Neutrophil (primary cell): ENCODE results near the gene TUFT1.

Experiments
- H3K27ac ChIP-seq: fragments of 200-600 bp; sonication (generic); 2 replicates; pipeline ENCODE4 v1.5.1; 2016; ENCODE audit warnings: mild to moderate bottlenecking, moderate library complexity
- H3K27me3 ChIP-seq: fragments of 200-600 bp; sonication (generic); 2 replicates; pipeline ENCODE4 v1.6.0; 2016; ENCODE audit warnings: mild to moderate bottlenecking
- H3K36me3 ChIP-seq: fragments of 200-600 bp; sonication (generic); 2 replicates; pipeline ENCODE4 v1.5.1; 2017
- H3K4me1 ChIP-seq, 2 experiments: fragments of 200-600 bp in 1 of 2; sonication (generic) in 1 of 2; 1 replicate in 1 of 2; 2 replicates in 1 of 2; pipeline versions ENCODE4 v1.5.1 to v1.6.1; 2013 to 2016; ENCODE audit warnings: low read depth in 1 of 2, low read length in 1 of 2, mild to moderate bottlenecking in 1 of 2, moderate library complexity in 1 of 2; ENCODE audit not compliant: control insufficient read depth in 1 of 2, insufficient read depth in 1 of 2
- H3K4me3 ChIP-seq, 2 experiments: fragments of 200-600 bp in 1 of 2; sonication (generic) in 1 of 2; 1 replicate in 1 of 2; 2 replicates in 1 of 2; pipeline ENCODE4 v1.5.1; 2013 to 2016; ENCODE audit warnings: low read depth in 1 of 2, low read length in 1 of 2, mild to moderate bottlenecking in 1 of 2, moderate library complexity in 1 of 2
- H3K9me3 ChIP-seq: fragments of 200-600 bp; sonication (generic); 2 replicates; pipeline ENCODE4 v1.5.1; 2016
- TF ChIP-seq, protein P1 (sequence below): fragments of 200-600 bp; sonication (generic); IDR thresholded peaks from 2 replicates; pipeline ENCODE4 v1.5.1; 2016; ENCODE audit warnings: antibody characterized with exemption

TUFT1 gene

DNA sequence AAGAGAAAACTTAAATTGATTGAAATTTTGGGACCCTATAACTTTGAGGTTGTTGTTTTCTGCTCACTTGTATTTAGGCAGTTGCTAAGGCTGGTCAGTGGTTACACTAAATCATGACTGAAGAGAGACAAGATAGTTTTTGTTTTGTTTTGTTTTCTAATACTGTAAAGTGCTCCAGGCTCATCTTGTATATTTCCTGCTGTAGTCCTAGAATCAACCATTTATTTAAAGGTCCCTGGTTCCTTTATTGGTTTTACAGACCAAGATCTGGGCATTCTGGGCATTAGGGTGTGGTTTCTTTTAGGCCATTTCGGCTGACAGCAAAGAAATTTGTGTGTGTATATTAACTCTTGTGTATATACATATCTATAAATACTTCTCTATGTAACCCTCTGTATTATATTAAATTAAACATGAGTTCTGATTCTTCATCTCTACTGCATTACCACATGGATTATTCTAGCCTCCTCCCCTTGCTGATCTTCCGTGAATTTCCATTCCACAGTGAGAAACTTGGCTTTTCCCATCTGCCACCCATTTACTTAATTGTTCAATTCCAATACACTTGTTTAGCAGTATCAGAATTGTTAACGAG, 86.7 kb downstream of the TUFT1 start:
- Histone ChIP-seq H3K27ac (peak overlapping the region; percentile 11), H3K4me3 (no peak overlapping the region)
- TF ChIP-seq, protein P1, sequence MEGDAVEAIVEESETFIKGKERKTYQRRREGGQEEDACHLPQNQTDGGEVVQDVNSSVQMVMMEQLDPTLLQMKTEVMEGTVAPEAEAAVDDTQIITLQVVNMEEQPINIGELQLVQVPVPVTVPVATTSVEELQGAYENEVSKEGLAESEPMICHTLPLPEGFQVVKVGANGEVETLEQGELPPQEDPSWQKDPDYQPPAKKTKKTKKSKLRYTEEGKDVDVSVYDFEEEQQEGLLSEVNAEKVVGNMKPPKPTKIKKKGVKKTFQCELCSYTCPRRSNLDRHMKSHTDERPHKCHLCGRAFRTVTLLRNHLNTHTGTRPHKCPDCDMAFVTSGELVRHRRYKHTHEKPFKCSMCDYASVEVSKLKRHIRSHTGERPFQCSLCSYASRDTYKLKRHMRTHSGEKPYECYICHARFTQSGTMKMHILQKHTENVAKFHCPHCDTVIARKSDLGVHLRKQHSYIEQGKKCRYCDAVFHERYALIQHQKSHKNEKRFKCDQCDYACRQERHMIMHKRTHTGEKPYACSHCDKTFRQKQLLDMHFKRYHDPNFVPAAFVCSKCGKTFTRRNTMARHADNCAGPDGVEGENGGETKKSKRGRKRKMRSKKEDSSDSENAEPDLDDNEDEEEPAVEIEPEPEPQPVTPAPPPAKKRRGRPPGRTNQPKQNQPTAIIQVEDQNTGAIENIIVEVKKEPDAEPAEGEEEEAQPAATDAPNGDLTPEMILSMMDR: no peak

DNA sequence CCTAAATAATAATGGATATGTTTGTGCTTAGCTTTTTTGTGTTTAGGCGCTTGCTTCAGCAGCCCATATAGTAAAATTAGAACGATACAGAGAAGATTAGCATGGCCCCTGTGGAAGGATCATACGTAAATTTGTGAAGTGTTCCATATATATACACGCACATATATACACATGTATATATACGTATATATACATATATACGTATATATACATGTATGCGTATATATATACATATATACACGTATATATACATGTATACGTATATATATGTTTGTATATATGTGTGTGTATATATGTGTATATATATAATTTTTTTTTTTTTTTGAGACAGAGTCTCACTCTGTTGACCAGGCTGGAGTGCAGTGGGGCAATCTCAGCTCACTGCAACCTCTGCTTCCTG, 89.2 kb downstream of the TUFT1 start:
- Histone ChIP-seq H3K27me3 (no peaks in the 10 kb centered on the region), H3K4me3 (no peak overlapping the region), H3K36me3 (peaks cover 6% of the 10 kb centered on the region), H3K9me3 (no peaks in the 10 kb centered on the region), H3K27ac (no peak overlapping the region), H3K4me1 (no peaks in the 10 kb centered on the region)
- TF ChIP-seq, protein P1: no peak

More for the DNA sequence above, 86.7 kb downstream of the TUFT1 start:
- Histone ChIP-seq H3K36me3 (peaks cover 6% of the 10 kb centered on the region), H3K9me3 (no peaks in the 10 kb centered on the region), H3K27me3 (no peaks in the 10 kb centered on the region), H3K4me1 (no peaks in the 10 kb centered on the region)
